Measurements from ENCODE around the gene SLC22A3.

- TF ChIP-seq, protein P1, sequence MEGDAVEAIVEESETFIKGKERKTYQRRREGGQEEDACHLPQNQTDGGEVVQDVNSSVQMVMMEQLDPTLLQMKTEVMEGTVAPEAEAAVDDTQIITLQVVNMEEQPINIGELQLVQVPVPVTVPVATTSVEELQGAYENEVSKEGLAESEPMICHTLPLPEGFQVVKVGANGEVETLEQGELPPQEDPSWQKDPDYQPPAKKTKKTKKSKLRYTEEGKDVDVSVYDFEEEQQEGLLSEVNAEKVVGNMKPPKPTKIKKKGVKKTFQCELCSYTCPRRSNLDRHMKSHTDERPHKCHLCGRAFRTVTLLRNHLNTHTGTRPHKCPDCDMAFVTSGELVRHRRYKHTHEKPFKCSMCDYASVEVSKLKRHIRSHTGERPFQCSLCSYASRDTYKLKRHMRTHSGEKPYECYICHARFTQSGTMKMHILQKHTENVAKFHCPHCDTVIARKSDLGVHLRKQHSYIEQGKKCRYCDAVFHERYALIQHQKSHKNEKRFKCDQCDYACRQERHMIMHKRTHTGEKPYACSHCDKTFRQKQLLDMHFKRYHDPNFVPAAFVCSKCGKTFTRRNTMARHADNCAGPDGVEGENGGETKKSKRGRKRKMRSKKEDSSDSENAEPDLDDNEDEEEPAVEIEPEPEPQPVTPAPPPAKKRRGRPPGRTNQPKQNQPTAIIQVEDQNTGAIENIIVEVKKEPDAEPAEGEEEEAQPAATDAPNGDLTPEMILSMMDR (IDR thresholded peaks at IDR 0.05): no peak
- TF ChIP-seq NR3C1 (CRISPR knock-in tag; conservative IDR thresholded peaks at IDR 0.05; ENCODE audit: low read depth): no peak
- TF ChIP-seq NR2C2 (CRISPR knock-in tag; IDR thresholded peaks at IDR 0.05): no peak
- TF ChIP-seq MXD4 (CRISPR knock-in tag; IDR thresholded peaks at IDR 0.05; ENCODE audit: borderline replicate concordance): no peak
- TF ChIP-seq FOXP4 (CRISPR knock-in tag; IDR thresholded peaks at IDR 0.05): no peak
- no peak for TF ChIP-seq IRF1 (CRISPR knock-in tag; IDR thresholded peaks at IDR 0.05)
- TF ChIP-seq ELF4 (CRISPR knock-in tag; IDR thresholded peaks at IDR 0.05; ENCODE audit: low read depth): no peak
- TF ChIP-seq NFE2L1 (CRISPR knock-in tag; IDR thresholded peaks at IDR 0.05): no peak
- TF ChIP-seq, protein P2, sequence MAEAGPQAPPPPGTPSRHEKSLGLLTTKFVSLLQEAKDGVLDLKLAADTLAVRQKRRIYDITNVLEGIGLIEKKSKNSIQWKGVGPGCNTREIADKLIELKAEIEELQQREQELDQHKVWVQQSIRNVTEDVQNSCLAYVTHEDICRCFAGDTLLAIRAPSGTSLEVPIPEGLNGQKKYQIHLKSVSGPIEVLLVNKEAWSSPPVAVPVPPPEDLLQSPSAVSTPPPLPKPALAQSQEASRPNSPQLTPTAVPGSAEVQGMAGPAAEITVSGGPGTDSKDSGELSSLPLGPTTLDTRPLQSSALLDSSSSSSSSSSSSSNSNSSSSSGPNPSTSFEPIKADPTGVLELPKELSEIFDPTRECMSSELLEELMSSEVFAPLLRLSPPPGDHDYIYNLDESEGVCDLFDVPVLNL (CRISPR knock-in tag; IDR thresholded peaks at IDR 0.05; ENCODE audit: borderline replicate concordance, low read depth): no peak
- no peak for TF ChIP-seq KAT7 (CRISPR knock-in tag; IDR thresholded peaks at IDR 0.05; ENCODE audit: borderline replicate concordance)
- no peak for TF ChIP-seq ZNF232 (CRISPR knock-in tag; IDR thresholded peaks at IDR 0.05)
- no peak for TF ChIP-seq ZNF416 (CRISPR knock-in tag; IDR thresholded peaks at IDR 0.05)
Observed at GRCh38 chr6:160428069-160428430, 79.9 kb downstream of the SLC22A3 start.

All from WTC11 (cell line).